Dermis blood vessel endothelial cell (primary cell): ENCODE data around the gene GOLM1. TPM values are rescaled to one million over a fixed set of nuclear protein-coding genes. Genes with fewer than 3 reads are reported as not detected.
"Not testable (repeated sequence)": the region's sequence is repeated elsewhere in the genome, so short reads cannot be mapped to it uniquely, and the experiment has no call there.

Experiments
- DNase-seq: peaks from one replicate; pipeline ENCODE4 v3.0.0; 2010
- total RNA-seq: library from RNA; depleted of rRNA; stranded (reverse); fragments of >200 nt; gene quantifications from 2 replicates; pipeline ENCODE4 v1.2.3, GENCODE V29; 2014

The GOLM1 gene, protein sequence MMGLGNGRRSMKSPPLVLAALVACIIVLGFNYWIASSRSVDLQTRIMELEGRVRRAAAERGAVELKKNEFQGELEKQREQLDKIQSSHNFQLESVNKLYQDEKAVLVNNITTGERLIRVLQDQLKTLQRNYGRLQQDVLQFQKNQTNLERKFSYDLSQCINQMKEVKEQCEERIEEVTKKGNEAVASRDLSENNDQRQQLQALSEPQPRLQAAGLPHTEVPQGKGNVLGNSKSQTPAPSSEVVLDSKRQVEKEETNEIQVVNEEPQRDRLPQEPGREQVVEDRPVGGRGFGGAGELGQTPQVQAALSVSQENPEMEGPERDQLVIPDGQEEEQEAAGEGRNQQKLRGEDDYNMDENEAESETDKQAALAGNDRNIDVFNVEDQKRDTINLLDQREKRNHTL
- 32.7 and 57.8 TPM in 2 replicates for total RNA-seq

DNA sequence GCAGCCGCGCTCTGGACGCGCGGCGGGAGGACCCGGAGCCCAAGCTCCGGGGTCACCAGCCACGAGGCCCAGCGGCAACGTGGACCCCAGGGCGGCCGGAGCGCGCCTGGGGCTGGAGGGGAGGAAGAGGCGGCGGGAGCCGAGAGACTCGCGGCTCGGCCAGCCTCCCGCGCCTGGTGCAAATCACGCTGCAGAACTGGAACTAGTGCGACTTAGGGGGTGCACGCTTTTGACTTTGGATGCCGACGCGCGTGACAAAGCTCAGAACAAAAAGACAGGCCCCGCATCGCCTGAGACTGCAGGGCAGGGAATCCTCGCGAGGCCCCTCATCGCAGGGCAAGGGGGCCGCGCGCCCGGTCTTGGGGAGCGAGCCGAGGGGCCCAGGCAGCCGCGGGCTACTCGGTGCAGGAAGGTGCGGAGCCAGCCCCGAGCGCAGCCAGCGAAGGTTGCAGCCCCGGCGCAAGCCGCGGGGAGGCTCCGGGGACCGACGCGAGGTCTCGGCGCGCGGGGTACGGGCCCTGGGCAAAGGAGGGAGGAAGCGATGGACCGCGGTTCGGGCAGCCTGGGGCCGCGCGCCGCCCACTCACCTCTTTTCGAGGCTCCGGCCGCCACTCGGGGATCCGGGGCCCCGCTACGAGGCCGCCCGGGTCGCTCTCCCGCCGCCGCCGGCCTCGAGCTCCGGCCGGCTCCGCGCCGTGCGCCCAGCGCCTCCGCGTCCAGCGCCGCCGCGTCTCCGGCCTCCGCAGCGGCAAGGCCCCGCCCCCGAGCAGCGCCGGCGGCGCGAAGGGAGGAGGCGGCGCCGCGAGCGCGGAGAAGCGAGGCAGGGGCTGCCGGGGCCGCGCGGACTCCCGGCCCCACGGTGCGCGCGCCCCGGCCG is at the start of gene GOLM1:
Gene GOLM1 (minus strand): TSS at position 735 of the 877 bp plus-strand sequence. CDS start 20,238 bp downstream, outside the sequence.
- DNase-seq: peak; percentile 79

GRCh38 chr9:86146671-86147070 is 47.3 kb upstream of the GOLM1 start:
- DNase-seq: not testable (repeated sequence)

DNA sequence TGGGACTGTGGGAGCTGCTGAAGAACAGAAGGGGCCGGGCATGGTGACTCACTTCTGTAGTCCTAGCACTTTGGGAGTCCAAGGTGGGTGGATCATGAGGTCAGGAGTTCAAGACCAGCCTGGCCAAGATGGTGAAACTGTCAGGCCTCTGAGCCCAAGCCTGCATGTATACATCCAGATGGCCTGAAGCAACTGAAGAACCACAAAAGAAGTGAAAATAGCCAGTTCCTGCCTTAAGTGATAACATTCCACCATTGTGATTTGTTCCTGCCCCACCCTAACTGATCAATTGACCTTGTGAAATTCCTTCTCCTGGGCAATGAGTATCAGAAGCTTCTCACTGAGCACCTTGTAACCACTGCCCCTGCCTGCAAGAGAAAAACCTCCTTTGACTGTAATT is 46.6 kb upstream of the GOLM1 start:
- DNase-seq: not testable (repeated sequence)

- DNase-seq: no peak
Observed at GRCh38 chr9:86142973-86143372, 43.6 kb upstream of the GOLM1 start.

- DNase-seq: no peak
Observed at GRCh38 chr9:86141843-86142242, 42.5 kb upstream of the GOLM1 start.

DNA sequence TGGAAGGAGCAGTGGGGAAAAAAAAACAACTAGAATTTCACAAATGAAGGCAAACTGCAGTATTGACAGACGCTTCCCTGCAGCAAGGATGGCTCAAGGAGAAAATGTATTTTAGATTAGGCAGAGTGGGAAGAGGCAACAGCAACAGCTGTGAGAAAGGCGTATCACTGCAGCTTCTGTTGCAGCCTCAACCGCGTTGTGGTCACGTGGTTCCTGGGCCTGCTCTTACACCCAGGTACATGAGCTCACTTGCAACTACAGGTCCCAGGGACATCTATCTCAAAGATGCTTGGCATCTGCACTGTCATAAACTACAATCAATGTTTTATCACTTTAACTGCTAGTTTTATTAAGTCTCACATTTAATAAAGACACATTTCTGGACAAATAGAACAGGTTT is 36.0 kb upstream of the GOLM1 start:
- no peak for DNase-seq

GRCh38 chr9:86134361-86134760 is 35.0 kb upstream of the GOLM1 start:
- no peak for DNase-seq

DNA sequence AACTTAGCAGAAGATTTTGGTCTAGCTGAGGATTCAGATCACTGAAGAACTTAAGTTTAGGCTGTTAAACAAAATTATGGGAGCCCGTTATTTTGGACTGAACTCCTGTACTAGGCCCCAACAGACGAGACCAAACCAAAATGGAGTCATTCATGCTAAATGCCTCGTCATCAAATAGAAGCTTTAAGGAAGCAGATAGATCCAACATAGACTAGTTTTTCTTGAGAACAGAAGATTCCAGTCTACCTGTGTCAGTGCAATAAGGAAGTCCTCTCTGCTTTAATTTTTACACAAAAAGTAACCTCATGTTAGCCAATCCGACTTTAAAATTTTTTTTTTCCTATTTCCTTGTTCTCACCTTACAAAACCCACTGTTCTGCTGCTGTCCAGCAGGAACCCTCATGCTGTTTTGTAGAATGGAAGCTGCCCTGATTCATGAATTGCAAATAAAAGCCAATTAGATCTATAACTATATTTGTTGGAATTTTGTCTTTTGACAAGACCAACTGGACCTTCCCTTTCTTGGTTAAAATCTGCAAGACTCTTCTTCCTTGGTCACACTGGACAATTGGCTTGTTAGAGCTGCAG is 29.0 kb upstream of the GOLM1 start:
- no peak for DNase-seq

- no peak for DNase-seq
Observed at GRCh38 chr9:86126998-86127972, 27.9 kb upstream of the GOLM1 start.

DNA sequence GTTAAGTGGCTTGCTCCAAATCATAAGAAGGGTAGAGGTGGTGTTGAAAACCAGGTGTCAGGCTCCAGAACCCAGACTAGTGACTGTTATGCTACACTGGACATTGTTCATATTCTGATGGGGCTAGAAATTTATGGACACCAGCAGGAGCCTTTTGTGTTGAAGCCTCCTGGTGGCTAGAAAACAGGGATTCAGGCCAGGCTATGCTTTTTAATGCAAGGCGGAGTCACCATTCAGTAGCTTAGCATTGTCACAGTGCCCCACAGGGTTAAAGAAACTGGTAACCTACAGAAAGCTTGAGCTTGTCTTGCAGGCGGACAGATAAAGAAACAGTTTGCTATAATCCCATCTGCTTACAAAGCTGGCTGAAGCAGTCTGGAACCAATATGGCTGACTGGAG is 23.0 kb upstream of the GOLM1 start:
- no peak for DNase-seq

DNA sequence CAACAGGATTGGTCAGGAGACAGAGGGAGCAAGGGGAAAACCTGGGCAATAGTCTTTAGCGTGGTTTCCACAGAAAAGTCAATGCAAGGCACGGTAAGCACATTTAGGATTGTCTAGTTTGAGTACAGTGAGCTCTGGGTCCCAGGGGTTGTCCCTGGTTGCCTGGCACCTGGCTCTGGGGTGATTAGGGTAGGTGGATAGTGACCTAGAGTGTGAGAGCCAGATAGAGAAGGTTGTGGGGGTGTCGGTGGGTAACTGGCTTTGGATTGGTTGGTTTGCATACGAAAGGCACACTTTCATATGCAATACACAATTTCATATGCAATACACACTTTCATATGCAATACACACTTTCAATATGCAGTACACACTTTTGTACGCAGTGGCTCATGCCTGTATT is 20.1 kb upstream of the GOLM1 start:
- no peak for DNase-seq

DNA sequence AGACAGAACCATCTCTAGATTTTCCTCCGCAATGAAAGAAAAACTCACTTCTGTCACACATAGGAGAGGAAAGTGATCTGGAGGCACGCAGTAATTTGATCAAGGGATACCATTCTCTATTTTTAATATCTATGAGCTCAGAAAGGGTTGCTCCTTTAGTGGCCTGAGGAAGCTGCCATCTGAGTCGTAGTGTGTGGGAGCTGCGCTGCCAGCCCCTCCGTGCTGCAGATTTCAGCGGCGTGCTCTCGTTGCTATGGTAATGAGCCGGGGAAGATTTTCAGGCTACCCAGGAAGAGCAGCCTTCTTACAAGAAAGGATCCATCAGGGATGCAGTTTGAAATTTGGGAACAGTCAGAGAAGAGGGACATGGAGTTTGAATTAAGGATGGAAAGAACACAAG is 17.1 kb upstream of the GOLM1 start:
- DNase-seq: no peak

DNA sequence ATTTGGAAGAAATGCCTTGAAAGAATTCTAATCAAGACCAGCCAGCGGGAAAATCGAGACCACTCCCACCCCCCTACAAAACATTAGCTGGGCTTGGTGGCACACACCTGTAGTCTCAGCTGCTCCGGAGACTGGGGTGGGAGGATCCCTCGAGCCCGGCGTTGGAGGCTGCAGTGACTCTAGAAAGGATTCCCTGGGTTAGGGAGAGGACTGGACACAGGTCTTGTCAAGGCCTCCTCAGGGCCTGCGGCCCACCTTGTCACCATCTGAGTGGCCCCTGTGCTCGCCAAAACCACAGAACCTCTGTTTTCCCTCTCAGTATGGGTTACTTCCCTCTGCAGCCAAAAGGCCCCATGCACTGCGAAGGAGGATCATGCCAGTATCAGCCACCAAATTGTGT is 16.5 kb upstream of the GOLM1 start:
- DNase-seq: no peak

- DNase-seq: no peak
Observed at GRCh38 chr9:86112057-86112456, 12.7 kb upstream of the GOLM1 start.

- no peak for DNase-seq
Observed at GRCh38 chr9:86102626-86103025, 3.3 kb upstream of the GOLM1 start.

DNA sequence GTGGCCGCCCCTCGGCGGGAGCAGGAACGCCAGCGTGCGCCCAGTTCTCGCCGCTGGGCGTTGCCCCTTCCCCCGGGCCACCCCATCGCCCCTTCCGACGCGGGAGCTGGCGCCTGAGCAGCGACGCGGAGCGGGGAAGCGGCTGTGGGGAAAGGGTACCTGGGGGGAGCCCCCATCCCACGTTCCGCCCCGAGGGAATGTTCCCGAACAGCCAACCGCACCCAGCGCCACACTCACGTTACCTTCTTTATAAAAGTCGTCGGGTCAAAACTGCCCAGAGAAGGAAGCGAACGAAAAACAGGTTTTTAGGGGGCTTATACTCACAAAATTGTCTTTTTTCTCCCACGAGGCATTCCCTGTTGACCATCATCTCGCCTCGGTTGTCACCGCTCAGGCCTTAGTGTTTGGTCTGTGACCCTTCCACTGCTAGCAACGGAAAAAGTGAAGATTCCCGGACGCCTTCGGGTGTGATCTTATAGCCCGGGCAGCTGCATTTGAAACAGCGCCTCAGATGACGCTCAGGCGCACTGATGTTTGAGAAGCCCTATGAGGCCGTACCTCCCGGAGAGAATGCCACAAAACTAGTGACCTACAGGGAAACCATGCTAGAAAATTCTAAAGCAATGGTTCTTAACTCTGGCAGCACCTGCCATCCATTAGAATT is 475 bp upstream of the GOLM1 start:
- peak; percentile 67 for DNase-seq

DNA sequence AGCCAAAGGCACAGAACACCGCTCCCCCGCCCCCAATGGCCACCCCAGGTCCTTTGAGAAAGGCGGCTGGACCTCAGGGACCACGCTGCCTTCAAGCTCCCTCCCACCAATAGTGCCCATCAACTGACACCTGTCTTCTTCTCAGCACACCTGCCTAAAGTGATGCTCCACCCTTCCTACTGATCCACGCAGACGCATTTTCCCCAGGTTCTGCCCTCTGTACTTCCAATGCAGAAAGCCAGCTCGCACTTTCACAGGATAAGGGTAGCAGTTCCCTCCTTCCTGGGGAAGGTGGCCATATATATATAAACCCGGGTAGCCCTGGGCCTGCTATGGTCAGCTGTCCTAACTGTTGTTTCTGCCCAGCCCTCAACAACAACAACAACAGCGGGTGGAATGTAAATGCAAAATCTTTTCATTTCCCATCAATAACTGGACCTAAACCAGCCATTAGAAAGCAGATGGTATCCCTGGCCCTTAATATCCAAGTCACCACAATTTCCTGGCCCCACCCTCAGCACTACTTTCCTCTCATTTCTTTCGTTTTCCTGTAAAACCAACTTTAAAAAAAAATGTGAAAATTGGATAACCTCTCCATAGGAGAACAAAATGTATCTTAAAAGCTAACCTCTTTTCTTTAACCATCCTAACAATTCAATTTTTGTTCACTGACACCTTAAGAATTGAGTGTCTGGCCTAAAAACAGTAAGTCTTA is 1.7 kb downstream of the GOLM1 start:
- no peak for DNase-seq

DNA sequence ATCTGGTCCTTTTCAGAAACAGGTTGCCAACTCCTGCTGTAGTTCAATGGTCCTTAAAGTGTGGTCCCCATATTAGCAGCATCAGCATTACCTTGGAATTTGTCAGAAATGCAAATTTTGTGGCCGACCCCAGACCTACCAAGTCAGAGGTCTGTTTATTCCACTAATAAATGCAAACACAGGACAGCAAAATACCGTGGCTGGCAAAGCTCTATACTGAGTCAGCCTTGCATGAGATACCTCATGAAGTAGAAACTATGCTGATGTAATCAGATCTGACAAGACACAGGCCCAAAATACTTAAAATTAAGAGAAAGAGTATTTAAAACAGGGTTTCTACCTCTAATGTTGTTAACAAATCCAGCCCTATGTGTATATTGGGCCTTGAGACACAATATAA is 3.0 kb downstream of the GOLM1 start:
- no peak for DNase-seq

DNA sequence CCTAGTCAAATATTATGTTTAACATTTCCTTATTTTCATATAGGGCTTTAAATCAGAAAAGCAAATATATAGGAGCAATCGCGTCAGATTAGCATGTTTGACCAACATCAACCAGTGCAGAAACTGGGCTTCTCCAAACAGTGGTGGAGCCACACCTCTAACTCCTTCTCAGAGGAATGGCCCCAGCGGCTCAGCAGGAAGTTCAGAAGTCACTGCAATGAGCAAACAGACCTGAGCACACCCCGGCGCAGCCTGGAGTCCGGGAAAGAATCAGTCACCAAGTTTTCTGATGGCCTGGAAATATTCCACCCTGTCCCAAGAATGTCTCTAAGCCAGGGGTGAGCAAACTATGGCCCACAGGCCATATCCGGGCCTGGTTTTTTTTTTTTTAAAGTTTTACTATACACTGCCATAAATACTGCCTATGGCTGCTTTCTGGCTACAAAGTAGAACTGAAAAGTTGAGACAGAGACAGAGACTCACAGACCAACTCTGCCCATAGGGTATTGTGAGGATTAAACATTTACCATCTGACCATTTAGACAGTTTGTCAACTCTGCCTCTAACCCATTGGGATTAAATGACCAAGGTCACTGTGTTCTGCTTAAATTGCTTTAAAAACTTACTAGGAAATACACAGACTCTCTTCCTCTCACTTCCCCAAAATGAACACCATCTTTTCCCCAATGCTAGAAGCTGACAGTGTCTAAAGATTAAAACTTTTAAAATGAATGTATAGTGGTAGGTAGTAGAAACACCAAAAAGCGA is 5.4 kb downstream of the GOLM1 start:
- DNase-seq: peak; percentile 66

GRCh38 chr9:86091477-86091876 is 7.9 kb downstream of the GOLM1 start:
- no peak for DNase-seq
